Measurements from ENCODE around the gene LBX2.
"Not testable (repeated sequence)": the region's sequence is repeated elsewhere in the genome, so short reads cannot be mapped to it uniquely, and the experiment has no call there.

Gene LBX2

DNA sequence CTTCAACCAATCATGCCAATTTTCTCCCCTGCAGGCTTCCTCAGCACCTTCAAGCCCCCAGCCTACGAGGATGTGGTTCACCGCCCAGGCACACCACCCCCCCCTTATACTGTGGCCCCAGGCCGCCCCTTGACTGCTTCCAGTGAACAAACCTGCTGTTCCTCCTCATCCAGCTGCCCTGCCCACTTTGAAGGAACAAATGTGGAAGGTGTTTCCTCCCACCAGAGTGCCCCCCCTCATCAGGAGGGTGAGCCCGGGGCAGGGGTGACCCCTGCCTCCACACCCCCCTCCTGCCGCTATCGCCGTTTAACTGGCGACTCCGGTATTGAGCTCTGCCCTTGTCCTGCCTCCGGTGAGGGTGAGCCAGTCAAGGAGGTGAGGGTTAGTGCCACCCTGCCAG is 39.2 kb downstream of the LBX2 start:
- H3K56ac ChIP-seq (ENCODE audit: low read length); H3K36me3 ChIP-seq (ENCODE audit: control insufficient read depth, insufficient read depth, low read length); H3K4me3 ChIP-seq (ENCODE audit: low read length); H2AK5ac ChIP-seq (ENCODE audit: low read length); H4K5ac ChIP-seq (ENCODE audit: low read length); H3K27me3 ChIP-seq (ENCODE audit: insufficient read depth, low read length, poor library complexity); H2BK15ac ChIP-seq (replicated peaks; ENCODE audit: low read depth); H4K8ac ChIP-seq (ENCODE audit: low read depth, low read length); H3K4ac ChIP-seq (ENCODE audit: low read depth, low read length); H3K4me1 ChIP-seq (ENCODE audit: control insufficient read depth, low read depth, low read length); H3K18ac ChIP-seq (ENCODE audit: low read length); H3K27ac ChIP-seq (ENCODE audit: low read depth, low read length); DNase-seq; H2BK120ac ChIP-seq (ENCODE audit: low read depth, low read length); H3K9ac ChIP-seq (ENCODE audit: low read length); H3K23ac ChIP-seq (ENCODE audit: low read length); H3K4me2 ChIP-seq (ENCODE audit: low read length); H2BK5ac ChIP-seq (ENCODE audit: low read length): not testable (repeated sequence)
- WGBS (ENCODE audit: extremely low coverage, insufficient coverage, low lambda C conversion rate), result no CpG with 5 or more reads among the region's 10 CpGs
- H3K79me2 ChIP-seq (ENCODE audit: control insufficient read depth, insufficient read depth, low read length), result peaks cover 17% of the 10 kb centered on the region
- peaks cover 13% of the 10 kb centered on the region for H3K79me1 ChIP-seq (ENCODE audit: low read length)

DNA sequence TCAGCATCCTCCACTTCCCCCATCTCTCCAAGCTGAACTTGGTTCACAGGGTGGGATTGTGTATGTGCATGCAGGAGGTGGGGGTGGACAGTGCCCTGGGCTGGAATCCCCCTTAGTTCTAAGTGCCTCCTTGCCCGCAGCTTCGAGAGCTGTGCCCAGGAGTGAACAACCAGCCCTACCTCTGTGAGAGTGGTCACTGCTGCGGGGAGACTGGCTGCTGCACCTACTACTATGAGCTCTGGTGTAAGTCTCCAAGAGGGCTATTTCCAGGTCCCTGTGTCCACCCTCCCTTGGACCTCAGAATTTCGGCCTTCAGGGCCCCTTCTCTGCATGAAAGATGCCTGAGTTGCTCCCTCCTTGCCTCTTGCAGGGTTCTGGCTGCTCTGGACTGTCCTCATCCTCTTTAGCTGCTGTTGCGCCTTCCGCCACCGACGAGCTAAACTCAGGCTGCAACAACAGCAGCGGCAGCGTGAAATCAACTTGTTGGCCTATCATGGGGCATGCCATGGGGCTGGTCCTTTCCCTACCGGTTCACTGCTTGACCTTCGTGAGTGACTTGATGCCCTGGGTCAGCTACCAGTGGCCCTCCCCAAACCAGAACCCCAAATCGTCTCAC is 39.8 kb downstream of the LBX2 start:
- no CpG with 5 or more reads among the region's 13 CpGs for WGBS (ENCODE audit: extremely low coverage, insufficient coverage, low lambda C conversion rate)
- not testable (repeated sequence) for H3K36me3 ChIP-seq (ENCODE audit: control insufficient read depth, insufficient read depth, low read length)

DNA sequence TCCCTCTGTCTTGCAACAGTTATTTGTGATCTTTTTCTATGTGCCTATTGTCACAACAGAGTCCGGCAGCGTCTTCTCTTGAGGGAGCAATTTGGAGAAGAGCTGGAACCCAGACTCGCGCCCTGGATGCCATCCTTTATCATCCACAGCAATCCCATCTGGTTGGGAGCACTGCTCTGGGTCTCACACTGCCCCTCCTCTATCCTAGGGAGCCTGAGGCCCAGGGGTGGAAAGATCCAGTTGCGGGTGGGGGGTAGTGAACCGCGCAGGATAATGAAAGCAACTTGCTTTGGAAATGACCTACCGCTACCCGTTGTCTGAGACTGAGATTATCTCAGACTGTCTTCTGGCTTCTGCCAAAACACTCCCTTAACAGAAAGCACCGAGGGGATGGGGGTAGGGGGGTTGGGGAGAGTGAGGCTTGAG is 40.5 kb downstream of the LBX2 start:
- no peaks in the 10 kb centered on the region for H3K27me3 ChIP-seq (ENCODE audit: insufficient read depth, low read length, poor library complexity)
- no peak overlapping the region for H3K18ac ChIP-seq (ENCODE audit: low read length)
- H4K5ac ChIP-seq (ENCODE audit: low read length), result peak overlapping the region; percentile 82
- H3K4me1 ChIP-seq (ENCODE audit: control insufficient read depth, low read depth, low read length), result peaks cover 6% of the 10 kb centered on the region
- H3K9ac ChIP-seq (ENCODE audit: low read length), result peak overlapping the region; percentile 100
- no peak overlapping the region for H3K23ac ChIP-seq (ENCODE audit: low read length)
- H3K4me3 ChIP-seq (ENCODE audit: low read length), result peak overlapping the region; percentile 99
- H4K8ac ChIP-seq (ENCODE audit: low read depth, low read length), result no peak overlapping the region
- H3K4me2 ChIP-seq (ENCODE audit: low read length), result peak overlapping the region; percentile 96
- no peak for DNase-seq
- H3K79me2 ChIP-seq (ENCODE audit: control insufficient read depth, insufficient read depth, low read length), result peaks cover 9% of the 10 kb centered on the region
- H3K27ac ChIP-seq (ENCODE audit: low read depth, low read length), result no peak overlapping the region
- H3K36me3 ChIP-seq (ENCODE audit: control insufficient read depth, insufficient read depth, low read length), result peaks cover 3% of the 10 kb centered on the region
- peak overlapping the region; percentile 84 for H2AK5ac ChIP-seq (ENCODE audit: low read length)
- H3K79me1 ChIP-seq (ENCODE audit: low read length), result peaks cover 10% of the 10 kb centered on the region
- H3K4ac ChIP-seq (ENCODE audit: low read depth, low read length), result peak overlapping the region; percentile 28
- H2BK120ac ChIP-seq (ENCODE audit: low read depth, low read length), result no peak overlapping the region
- H3K56ac ChIP-seq (ENCODE audit: low read length), result peak overlapping the region; percentile 100
- no CpG with 5 or more reads among the region's 10 CpGs for WGBS (ENCODE audit: extremely low coverage, insufficient coverage, low lambda C conversion rate)
- no peak overlapping the region for H2BK15ac ChIP-seq (replicated peaks; ENCODE audit: low read depth)
- H2BK5ac ChIP-seq (ENCODE audit: low read length), result peak overlapping the region; percentile 35

More for the DNA sequence above, 39.8 kb downstream of the LBX2 start:
- H3K18ac ChIP-seq (ENCODE audit: low read length); H4K8ac ChIP-seq (ENCODE audit: low read depth, low read length); H3K4me3 ChIP-seq (ENCODE audit: low read length); H3K23ac ChIP-seq (ENCODE audit: low read length); H2BK15ac ChIP-seq (replicated peaks; ENCODE audit: low read depth); H3K4me1 ChIP-seq (ENCODE audit: control insufficient read depth, low read depth, low read length); H2AK5ac ChIP-seq (ENCODE audit: low read length); H2BK5ac ChIP-seq (ENCODE audit: low read length); DNase-seq; H2BK120ac ChIP-seq (ENCODE audit: low read depth, low read length); H3K27me3 ChIP-seq (ENCODE audit: insufficient read depth, low read length, poor library complexity); H3K27ac ChIP-seq (ENCODE audit: low read depth, low read length); H3K4ac ChIP-seq (ENCODE audit: low read depth, low read length); H4K5ac ChIP-seq (ENCODE audit: low read length): not testable (repeated sequence)
- peak overlapping the region; percentile 100 for H3K9ac ChIP-seq (ENCODE audit: low read length)
- peak overlapping the region; percentile 100 for H3K56ac ChIP-seq (ENCODE audit: low read length)
- H3K79me1 ChIP-seq (ENCODE audit: low read length), result peaks cover 13% of the 10 kb centered on the region
- H3K79me2 ChIP-seq (ENCODE audit: control insufficient read depth, insufficient read depth, low read length), result peaks cover 13% of the 10 kb centered on the region
- H3K4me2 ChIP-seq (ENCODE audit: low read length), result peak overlapping the region; percentile 4

DNA sequence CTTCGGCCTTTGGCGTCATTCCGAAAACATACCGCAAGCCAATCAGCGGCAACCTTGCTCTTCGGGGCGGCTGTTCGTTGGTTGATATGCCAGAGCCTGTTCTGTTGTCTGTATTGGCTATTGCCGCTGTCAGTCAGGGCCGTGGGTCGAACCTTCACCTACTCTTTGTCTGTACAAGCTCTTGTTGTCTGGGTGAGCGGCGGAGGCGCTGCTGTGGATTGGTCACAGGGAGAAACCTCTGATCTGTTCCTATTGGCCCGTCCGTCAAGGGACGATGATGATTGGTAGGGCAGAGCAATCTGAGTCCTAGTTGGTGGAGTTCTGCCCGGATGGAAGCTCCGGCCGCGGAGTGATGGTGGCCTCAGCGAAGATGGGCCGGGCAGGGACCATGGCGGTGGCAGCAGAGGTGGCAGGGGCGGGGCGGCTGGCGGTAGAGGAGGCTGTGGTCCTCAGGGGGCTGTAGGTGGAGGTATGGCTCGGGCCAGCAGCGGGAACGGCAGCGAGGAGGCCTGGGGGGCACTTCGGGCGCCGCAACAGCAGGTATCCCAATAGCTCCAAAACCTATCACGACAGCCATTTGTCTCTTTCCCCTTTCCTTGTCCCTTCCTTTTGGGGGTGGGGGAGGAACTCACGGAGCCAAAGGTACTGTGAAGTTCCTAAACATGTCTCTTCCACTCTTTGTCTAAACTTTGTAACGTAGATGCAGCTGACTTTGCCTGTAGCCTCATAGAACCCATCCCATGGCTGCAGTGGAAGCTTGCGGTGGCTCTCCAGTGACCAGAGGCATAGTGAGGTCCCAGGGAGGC is 41.1 kb downstream of the LBX2 start, which contains the start of gene WBP1:
Gene WBP1 (plus strand): TSS at position 307 of the 806 bp plus-strand sequence. CDS start 165 bp downstream, at position 472.
- Histone ChIP-seq H3K18ac (ENCODE audit: low read length) (peak within 1 kb of the TSS; percentile 34), H3K56ac (ENCODE audit: low read length) (peak within 1 kb of the TSS; percentile 100), H3K4me1 (ENCODE audit: control insufficient read depth, low read depth, low read length) (peaks cover 6% of the 10 kb centered on the region), H3K79me1 (ENCODE audit: low read length) (peaks cover 10% of the 10 kb centered on the region), H2BK5ac (ENCODE audit: low read length) (peak within 1 kb of the TSS; percentile 76), H3K4me2 (ENCODE audit: low read length) (peak within 1 kb of the TSS; percentile 96), H2BK120ac (ENCODE audit: low read depth, low read length) (no peak within 1 kb of the TSS), H4K8ac (ENCODE audit: low read depth, low read length) (peak within 1 kb of the TSS; percentile 43), H4K5ac (ENCODE audit: low read length) (peak within 1 kb of the TSS; percentile 82), H3K27ac (ENCODE audit: low read depth, low read length) (peak within 1 kb of the TSS; percentile 93), H2BK15ac (replicated peaks; ENCODE audit: low read depth) (no peak within 1 kb of the TSS), H2AK5ac (ENCODE audit: low read length) (peak within 1 kb of the TSS; percentile 84), H3K23ac (ENCODE audit: low read length) (no peak within 1 kb of the TSS), H3K4me3 (ENCODE audit: low read length) (peak within 1 kb of the TSS; percentile 99), H3K79me2 (ENCODE audit: control insufficient read depth, insufficient read depth, low read length) (peaks cover 9% of the 10 kb centered on the region), H3K27me3 (ENCODE audit: insufficient read depth, low read length, poor library complexity) (no peaks in the 10 kb centered on the region), H3K9ac (ENCODE audit: low read length) (peak within 1 kb of the TSS; percentile 100), H3K4ac (ENCODE audit: low read depth, low read length) (peak within 1 kb of the TSS; percentile 28), H3K36me3 (ENCODE audit: control insufficient read depth, insufficient read depth, low read length) (peaks cover 3% of the 10 kb centered on the region)
- no CpG with 5 or more reads among the region's 38 CpGs for WGBS (ENCODE audit: extremely low coverage, insufficient coverage, low lambda C conversion rate)
- DNase-seq, result peak; percentile 100

DNA sequence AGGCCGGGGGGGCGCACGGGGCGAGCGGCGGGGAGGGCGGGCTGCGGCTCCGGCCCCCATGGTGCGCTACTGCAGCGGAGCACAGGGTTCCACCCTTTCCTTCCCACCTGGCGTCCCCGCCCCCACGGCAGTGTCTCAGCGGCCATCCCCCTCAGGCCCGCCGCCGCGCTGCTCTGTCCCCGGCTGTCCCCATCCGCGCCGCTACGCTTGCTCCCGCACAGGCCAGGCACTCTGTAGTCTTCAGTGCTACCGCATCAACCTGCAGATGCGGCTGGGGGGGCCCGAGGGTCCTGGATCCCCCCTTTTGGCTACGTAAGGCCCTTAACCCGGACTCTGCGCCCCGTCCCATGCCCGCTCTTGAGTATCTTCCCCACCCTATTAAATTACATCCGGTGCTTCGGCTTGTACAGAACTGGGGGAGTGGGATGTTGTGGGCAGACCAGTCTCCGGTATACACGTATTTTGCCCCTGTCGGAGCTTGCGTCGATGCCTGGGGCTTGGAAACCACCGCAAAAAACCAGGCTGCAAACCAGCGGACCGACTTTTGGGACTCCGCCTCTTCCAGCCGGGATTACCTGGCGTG is 41.8 kb downstream of the LBX2 start:
- no peak overlapping the region for H2BK15ac ChIP-seq (replicated peaks; ENCODE audit: low read depth)
- peak overlapping the region; percentile 22 for H3K4ac ChIP-seq (ENCODE audit: low read depth, low read length)
- H4K5ac ChIP-seq (ENCODE audit: low read length), result no peak overlapping the region
- peaks cover 6% of the 10 kb centered on the region for H3K4me1 ChIP-seq (ENCODE audit: control insufficient read depth, low read depth, low read length)
- H3K27me3 ChIP-seq (ENCODE audit: insufficient read depth, low read length, poor library complexity), result no peaks in the 10 kb centered on the region
- peak; percentile 80 for DNase-seq
- peak overlapping the region; percentile 93 for H3K9ac ChIP-seq (ENCODE audit: low read length)
- H3K36me3 ChIP-seq (ENCODE audit: control insufficient read depth, insufficient read depth, low read length), result peaks cover 3% of the 10 kb centered on the region
- peak overlapping the region; percentile 76 for H2BK5ac ChIP-seq (ENCODE audit: low read length)
- H3K4me3 ChIP-seq (ENCODE audit: low read length), result peak overlapping the region; percentile 68
- no peak overlapping the region for H3K23ac ChIP-seq (ENCODE audit: low read length)
- H2BK120ac ChIP-seq (ENCODE audit: low read depth, low read length), result no peak overlapping the region
- H2AK5ac ChIP-seq (ENCODE audit: low read length), result no peak overlapping the region
- peak overlapping the region; percentile 34 for H3K18ac ChIP-seq (ENCODE audit: low read length)
- H4K8ac ChIP-seq (ENCODE audit: low read depth, low read length), result no peak overlapping the region
- H3K79me1 ChIP-seq (ENCODE audit: low read length), result peaks cover 10% of the 10 kb centered on the region
- H3K79me2 ChIP-seq (ENCODE audit: control insufficient read depth, insufficient read depth, low read length), result peaks cover 9% of the 10 kb centered on the region
- peak overlapping the region; percentile 93 for H3K27ac ChIP-seq (ENCODE audit: low read depth, low read length)
- WGBS (ENCODE audit: extremely low coverage, insufficient coverage, low lambda C conversion rate), result no CpG with 5 or more reads among the region's 46 CpGs
- H3K4me2 ChIP-seq (ENCODE audit: low read length), result peak overlapping the region; percentile 86
- H3K56ac ChIP-seq (ENCODE audit: low read length), result peak overlapping the region; percentile 97
